Measurements from ENCODE around the gene DZIP1L.

DZIP1L gene

DNA sequence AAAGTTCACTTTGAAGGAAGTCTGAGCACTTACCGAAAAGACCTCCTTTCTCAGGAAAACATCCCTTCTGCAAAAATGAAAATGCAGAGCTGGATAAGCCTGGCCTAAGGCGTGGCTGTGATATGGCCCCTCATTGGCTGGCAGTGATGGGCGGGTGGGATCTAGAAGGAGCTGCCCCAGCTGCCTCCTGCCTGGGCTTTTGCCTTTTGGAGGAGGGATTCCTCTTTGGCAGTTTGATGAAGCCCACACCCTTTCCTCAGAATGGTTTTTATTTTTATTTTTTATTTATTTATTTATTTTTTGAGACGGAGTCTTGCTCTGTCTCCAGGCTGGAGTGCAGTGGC lies 4.0 kb upstream of the DZIP1L start:
- DNase-seq = no peak
- TF ChIP-seq, protein P1, sequence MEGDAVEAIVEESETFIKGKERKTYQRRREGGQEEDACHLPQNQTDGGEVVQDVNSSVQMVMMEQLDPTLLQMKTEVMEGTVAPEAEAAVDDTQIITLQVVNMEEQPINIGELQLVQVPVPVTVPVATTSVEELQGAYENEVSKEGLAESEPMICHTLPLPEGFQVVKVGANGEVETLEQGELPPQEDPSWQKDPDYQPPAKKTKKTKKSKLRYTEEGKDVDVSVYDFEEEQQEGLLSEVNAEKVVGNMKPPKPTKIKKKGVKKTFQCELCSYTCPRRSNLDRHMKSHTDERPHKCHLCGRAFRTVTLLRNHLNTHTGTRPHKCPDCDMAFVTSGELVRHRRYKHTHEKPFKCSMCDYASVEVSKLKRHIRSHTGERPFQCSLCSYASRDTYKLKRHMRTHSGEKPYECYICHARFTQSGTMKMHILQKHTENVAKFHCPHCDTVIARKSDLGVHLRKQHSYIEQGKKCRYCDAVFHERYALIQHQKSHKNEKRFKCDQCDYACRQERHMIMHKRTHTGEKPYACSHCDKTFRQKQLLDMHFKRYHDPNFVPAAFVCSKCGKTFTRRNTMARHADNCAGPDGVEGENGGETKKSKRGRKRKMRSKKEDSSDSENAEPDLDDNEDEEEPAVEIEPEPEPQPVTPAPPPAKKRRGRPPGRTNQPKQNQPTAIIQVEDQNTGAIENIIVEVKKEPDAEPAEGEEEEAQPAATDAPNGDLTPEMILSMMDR (IDR thresholded peaks at IDR 0.05; ENCODE audit: low read depth, low read length, missing control alignments) = no peak
- in situ Hi-C loops (cut with HindIII; ENCODE audit: low pct_ligation_motif_present, low sequenced_read_pairs) = no loop called here

DNA sequence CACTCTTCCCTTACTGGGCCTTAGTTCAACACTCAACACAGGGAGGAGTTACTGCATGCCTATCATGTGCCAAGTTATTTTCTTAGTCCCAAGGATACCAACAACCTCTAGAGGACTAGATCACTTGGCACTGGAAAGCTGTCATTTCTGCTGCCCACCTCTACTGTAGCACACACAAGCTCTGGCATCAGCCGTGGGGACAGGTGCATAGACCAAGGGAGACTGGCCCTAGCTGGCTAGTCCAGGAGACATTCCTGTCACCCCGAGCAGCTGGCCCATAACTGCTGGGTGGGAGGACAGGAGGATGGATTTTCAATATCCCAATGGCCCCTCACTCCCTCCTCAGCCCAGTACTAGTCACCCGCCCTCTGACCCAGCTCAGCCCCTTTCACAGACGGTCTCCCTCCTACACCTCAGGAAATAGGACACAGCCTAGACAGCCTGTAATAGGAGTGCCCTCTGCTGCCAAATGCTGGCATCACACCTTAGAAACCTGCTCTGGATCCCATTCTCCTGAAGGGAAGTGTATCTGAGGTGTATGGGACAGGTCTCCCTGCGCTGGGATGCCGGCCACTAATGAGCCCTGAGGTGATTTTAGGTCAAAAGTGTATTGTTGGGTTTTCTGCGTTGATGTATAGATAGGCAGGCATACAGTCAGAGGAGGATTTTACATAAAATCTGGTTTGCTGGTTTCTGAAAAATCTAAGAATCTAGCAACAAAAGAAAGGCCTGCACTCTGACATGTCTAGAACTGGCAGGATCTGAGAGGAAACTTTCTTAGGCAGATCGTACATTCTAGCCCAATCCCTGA lies 3.4 kb upstream of the DZIP1L start:
- DNase-seq = peak; percentile 79
- TF ChIP-seq, protein P1 (IDR thresholded peaks at IDR 0.05; ENCODE audit: low read depth, low read length, missing control alignments) = peak; percentile 97
- Histone ChIP-seq H3K4me3 (ENCODE audit: low read depth, low read length) (no peak overlapping the region), H3K27me3 (replicated peaks) (no peaks in the 10 kb centered on the region), H3K36me3 (replicated peaks) (no peaks in the 10 kb centered on the region), H3K27ac (no peak overlapping the region)
- in situ Hi-C loops (cut with HindIII; ENCODE audit: low pct_ligation_motif_present, low sequenced_read_pairs) = no loop called here

More for the DNA sequence above, 4.0 kb upstream of the DZIP1L start:
- Histone ChIP-seq H3K27me3 (replicated peaks) (no peaks in the 10 kb centered on the region), H3K27ac (no peak overlapping the region), H3K4me3 (ENCODE audit: low read depth, low read length) (no peak overlapping the region), H3K36me3 (replicated peaks) (no peaks in the 10 kb centered on the region)

DNA sequence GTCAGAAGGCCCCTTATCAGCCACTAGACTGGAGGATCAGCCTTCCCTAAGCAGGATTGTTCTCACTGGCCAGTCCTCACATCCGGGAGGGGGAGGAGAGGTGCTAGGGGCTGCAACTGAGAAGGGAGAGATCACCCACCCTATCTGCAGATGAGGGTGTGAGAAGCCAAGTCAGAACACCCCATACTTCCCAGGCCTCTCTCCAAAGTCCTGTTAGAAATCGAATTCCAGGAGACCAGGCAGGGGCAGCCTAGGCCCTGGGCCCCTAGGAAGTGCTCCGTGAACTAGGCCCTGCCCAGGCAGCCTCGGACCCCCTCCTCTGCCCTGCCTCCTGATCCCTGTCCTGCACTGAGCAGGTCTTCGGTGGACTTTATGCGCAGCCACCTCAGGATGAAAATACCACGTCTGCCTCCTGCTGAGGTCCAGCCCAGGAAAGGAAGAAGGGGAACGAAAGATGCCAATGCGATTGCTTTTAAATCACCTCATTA lies 933 bp downstream of the DZIP1L start:
- peak overlapping the region; percentile 78 for H3K27ac ChIP-seq
- DNase-seq = no peak
- TF ChIP-seq, protein P1 (IDR thresholded peaks at IDR 0.05; ENCODE audit: low read depth, low read length, missing control alignments) = no peak

DNA sequence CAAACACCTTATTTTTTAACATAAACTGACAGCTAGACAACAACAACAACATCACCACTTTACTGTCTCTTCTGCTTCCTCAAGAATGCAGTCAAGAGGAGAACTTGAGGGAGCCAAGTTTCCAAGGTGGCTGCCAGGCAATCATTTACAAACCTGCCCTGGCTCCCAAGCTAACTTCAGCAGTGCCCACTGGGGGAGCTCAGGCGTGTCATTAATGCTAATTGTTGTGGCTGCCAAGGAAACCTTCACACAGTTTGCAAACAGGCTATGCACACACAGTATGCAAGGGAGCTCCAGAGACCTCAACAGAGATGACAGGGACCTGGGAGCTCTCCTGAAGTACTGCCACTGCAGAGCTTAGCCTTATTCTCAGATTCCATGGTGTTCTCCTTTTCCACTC lies 2.1 kb downstream of the DZIP1L start:
- Histone ChIP-seq H3K4me3 (ENCODE audit: low read depth, low read length) (no peak overlapping the region), H3K36me3 (replicated peaks) (no peaks in the 10 kb centered on the region), H3K27ac (no peak overlapping the region), H3K27me3 (replicated peaks) (no peaks in the 10 kb centered on the region)
- DNase-seq = no peak
- TF ChIP-seq, protein P1 (IDR thresholded peaks at IDR 0.05; ENCODE audit: low read depth, low read length, missing control alignments) = no peak
- in situ Hi-C loops (cut with HindIII; ENCODE audit: low pct_ligation_motif_present, low sequenced_read_pairs) = no loop called here

More for the DNA sequence above, 933 bp downstream of the DZIP1L start:
- in situ Hi-C loops (cut with HindIII; ENCODE audit: low pct_ligation_motif_present, low sequenced_read_pairs) = no loop called here
- H3K27me3 ChIP-seq (replicated peaks) = no peaks in the 10 kb centered on the region
- no peaks in the 10 kb centered on the region for H3K36me3 ChIP-seq (replicated peaks)
- H3K4me3 ChIP-seq (ENCODE audit: low read depth, low read length) = peak overlapping the region; percentile 94

DNA sequence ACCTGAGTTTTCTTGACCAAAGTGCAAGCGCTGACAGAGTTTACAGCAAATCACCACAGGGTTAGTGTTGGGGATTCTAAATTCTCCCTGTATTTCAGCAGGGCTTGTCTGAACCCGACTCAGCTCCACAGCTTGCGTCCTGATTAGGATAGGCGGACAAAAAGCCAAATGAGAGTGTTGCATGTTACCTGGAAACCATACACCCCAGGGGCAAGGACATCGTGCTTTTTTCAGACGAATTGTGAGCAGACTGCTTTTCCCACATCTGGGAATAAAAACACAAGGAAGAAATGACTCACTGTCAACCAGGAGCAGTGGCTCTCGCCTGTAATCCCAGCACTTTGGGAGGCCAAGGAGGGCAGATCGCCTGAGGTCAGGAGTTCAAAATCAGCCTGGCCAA lies 3.0 kb downstream of the DZIP1L start:
- TF ChIP-seq, protein P1 (IDR thresholded peaks at IDR 0.05; ENCODE audit: low read depth, low read length, missing control alignments) = no peak
- Histone ChIP-seq H3K36me3 (replicated peaks) (no peaks in the 10 kb centered on the region), H3K27me3 (replicated peaks) (no peaks in the 10 kb centered on the region), H3K4me3 (ENCODE audit: low read depth, low read length) (no peak overlapping the region), H3K27ac (no peak overlapping the region)
- no peak for DNase-seq
- in situ Hi-C loops (cut with HindIII; ENCODE audit: low pct_ligation_motif_present, low sequenced_read_pairs) = no loop called here

Measured in brain microvascular endothelial cell (primary cell).